Activated T-helper 2 cell treated with anti-CD3 and anti-CD28 coated beads, Interferon-gamma antibody, Interleukin-2, Interleukin-4, amounts not matched to agents 10 μg/mL and 5 μg/mL and 100 μg/mL, durations not matched to agents 14 hours and 24 hours and 36 hours (primary cell): ENCODE measurements around the gene SHF. TPM values are rescaled to one million over a fixed set of nuclear protein-coding genes. Genes with fewer than 3 reads are reported as not detected.

Experiments
- DNase-seq: peaks from one replicate; pipeline ENCODE4 v3.0.0; 2021; ENCODE audit warnings: low spot score
- H3K27ac Mint-ChIP-seq: one replicate; pipeline ENCODE4 v1.8.0; 2021; ENCODE audit warnings: mixed read lengths
- H3K27me3 Mint-ChIP-seq: one replicate; pipeline ENCODE4 v1.8.0; 2021; ENCODE audit warnings: low read depth, mixed read lengths
- H3K36me3 Mint-ChIP-seq: one replicate; pipeline ENCODE4 v1.8.0; 2021; ENCODE audit warnings: low read depth, mixed read lengths
- H3K4me1 Mint-ChIP-seq: one replicate; pipeline ENCODE4 v1.8.0; 2021; ENCODE audit warnings: low read depth, mixed read lengths
- H3K4me3 Mint-ChIP-seq: one replicate; pipeline ENCODE4 v1.8.0; 2021; ENCODE audit warnings: low read depth, mild to moderate bottlenecking, moderate library complexity, mixed read lengths
- H3K9me3 Mint-ChIP-seq: one replicate; pipeline ENCODE4 v1.8.0; 2021; ENCODE audit warnings: mixed read lengths
- intact Hi-C: fragments of 100-400 bp; cut with micrococcal nuclease; formaldehyde crosslinking; loops from one replicate; pipeline ENCODE4 v1.15.1; 2023
- total RNA-seq: library from RNA; stranded (reverse); gene quantifications from 2 replicates; pipeline ENCODE4 v1.2.3, GENCODE V29; 2022

SHF gene
- total RNA-seq, 1 donor from 2014 or later: 16.4 TPM

DNA sequence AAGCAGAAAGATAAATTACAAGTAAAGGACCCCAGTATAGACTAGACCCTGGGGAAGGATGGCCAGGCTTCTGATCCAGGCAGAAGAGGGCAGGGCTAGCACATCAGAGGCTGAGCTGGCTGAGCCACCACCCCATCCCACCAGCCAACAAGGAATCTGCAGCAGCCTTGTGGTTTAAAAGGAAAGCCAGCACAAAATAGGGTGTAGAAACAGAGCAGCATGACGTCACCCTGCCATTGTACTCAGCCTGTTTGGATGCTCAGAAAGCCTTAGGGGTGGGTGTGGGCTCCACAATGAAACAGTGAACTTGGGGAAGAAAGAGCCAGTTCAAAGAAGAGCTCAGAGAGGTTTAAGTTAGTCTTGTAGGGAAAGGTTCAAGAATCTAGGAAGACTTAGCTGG, 29.8 kb downstream of the SHF start:
- Mint-ChIP-seq H3K27me3 (no peaks in the 10 kb centered on the region), H3K4me1 (peaks cover 16% of the 10 kb centered on the region), H3K9me3 (no peaks in the 10 kb centered on the region), H3K27ac (peak overlapping the region; percentile 80), H3K4me3 (no peak overlapping the region), H3K36me3 (peaks cover 3% of the 10 kb centered on the region)
- peak; percentile 20 for DNase-seq
- intact Hi-C loops: no loop called here

GRCh38 chr15:45156744-45157455, 30.9 kb downstream of the SHF start:
- H3K27ac Mint-ChIP-seq: peak overlapping the region; percentile 67
- peaks cover 13% of the 10 kb centered on the region for H3K4me1 Mint-ChIP-seq
- no peaks in the 10 kb centered on the region for H3K9me3 Mint-ChIP-seq
- intact Hi-C loops: no loop called here
- H3K36me3 Mint-ChIP-seq: peaks cover 7% of the 10 kb centered on the region
- H3K4me3 Mint-ChIP-seq: no peak overlapping the region
- no peaks in the 10 kb centered on the region for H3K27me3 Mint-ChIP-seq
- DNase-seq: no peak

- intact Hi-C loops: no loop called here
- Mint-ChIP-seq H3K27me3 (no peaks in the 10 kb centered on the region), H3K4me1 (peaks cover 13% of the 10 kb centered on the region), H3K4me3 (no peak overlapping the region), H3K9me3 (no peaks in the 10 kb centered on the region), H3K27ac (no peak overlapping the region), H3K36me3 (peaks cover 7% of the 10 kb centered on the region)
- DNase-seq: no peak
Measured at GRCh38 chr15:45155739-45156138, 32.0 kb downstream of the SHF start.

DNA sequence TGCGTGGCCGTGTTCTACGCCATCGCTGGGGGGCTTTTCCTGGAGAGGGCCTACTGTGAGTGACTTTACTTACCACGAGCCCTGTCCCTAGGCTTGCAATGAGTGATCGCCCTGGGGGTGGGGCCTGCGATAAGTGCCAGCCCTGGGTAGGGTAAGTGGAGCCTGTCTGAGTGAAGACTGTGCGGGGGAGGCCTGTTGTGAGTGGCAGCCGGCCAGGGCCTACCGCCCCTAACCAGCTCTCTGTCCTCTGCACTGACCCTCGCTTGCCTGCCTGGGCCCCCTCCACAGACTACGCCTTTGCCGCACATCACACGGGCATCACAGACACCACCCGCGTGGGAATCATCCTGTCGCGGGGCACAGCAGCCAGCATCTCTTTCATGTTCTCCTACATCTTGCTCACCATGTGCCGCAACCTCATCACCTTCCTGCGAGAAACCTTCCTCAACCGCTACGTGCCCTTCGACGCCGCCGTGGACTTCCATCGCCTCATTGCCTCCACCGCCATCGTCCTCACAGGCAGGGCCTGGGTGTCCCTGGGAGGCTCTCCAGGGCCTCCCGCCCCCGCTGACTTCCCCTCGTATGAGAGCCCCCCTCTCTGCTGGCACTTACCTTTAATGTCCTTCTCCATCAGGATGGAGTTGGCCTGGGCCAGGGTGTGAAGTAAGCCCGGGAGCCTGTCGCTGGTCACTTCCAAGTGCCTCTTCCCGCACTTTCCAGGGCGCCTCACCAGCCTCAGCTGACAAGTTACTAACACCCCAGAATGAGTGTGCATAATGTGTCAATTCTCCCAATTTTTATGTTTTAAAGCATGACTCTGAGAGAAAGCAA, 35.6 kb downstream of the SHF start:
- H3K4me3 Mint-ChIP-seq: no peak overlapping the region
- peaks cover 6% of the 10 kb centered on the region for H3K4me1 Mint-ChIP-seq
- DNase-seq: no peak
- H3K27me3 Mint-ChIP-seq: no peaks in the 10 kb centered on the region
- H3K9me3 Mint-ChIP-seq: no peaks in the 10 kb centered on the region
- H3K27ac Mint-ChIP-seq: no peak overlapping the region
- intact Hi-C loops: no loop called here
- H3K36me3 Mint-ChIP-seq: peaks cover 4% of the 10 kb centered on the region

DNA sequence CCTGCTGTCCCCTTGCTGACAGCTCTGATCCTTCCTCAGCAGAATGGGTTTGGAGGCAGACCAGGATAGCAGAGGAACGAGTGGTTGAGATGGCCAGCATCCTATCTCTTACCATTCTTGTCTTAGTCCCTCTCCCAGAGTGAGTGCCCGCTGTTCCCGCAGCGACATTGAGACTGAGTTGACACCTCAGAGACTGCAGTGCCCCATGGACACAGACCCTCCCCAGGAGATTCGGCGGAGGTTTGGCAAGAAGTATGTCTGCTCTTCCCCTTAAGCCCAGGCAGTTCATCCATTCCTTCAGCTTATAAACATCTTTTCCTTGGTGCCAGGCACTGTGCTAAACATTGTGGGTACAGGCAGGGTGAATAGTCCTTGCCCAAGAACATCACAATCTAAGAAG, 36.8 kb downstream of the SHF start:
- intact Hi-C loops: no loop called here
- Mint-ChIP-seq H3K9me3 (no peaks in the 10 kb centered on the region), H3K4me1 (no peaks in the 10 kb centered on the region), H3K27me3 (no peaks in the 10 kb centered on the region), H3K4me3 (no peak overlapping the region), H3K36me3 (peaks cover 4% of the 10 kb centered on the region), H3K27ac (no peak overlapping the region)
- DNase-seq: no peak

DNA sequence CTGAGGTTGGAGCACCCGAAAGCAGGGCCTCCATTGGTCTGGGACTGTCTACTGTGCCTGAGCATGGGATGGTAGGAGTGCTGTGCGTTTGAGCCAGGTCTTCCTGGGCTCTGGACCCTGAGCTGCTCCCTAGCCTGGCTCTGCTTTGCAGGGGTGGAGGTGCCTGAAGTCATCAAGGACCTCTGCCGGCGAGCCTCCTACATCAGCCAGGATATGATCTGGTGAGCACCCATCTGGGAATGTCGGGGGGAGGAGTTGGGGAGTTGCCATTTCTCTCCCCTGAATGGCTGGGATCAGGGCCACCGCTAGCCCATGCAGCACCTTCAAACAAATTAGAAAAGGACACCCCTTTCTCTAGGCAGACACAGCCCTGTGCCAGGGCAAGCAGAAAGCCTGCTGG, 37.3 kb downstream of the SHF start:
- no peaks in the 10 kb centered on the region for H3K9me3 Mint-ChIP-seq
- H3K36me3 Mint-ChIP-seq: peaks cover 4% of the 10 kb centered on the region
- no peaks in the 10 kb centered on the region for H3K4me1 Mint-ChIP-seq
- intact Hi-C loops: no loop called here
- no peak overlapping the region for H3K4me3 Mint-ChIP-seq
- H3K27me3 Mint-ChIP-seq: no peaks in the 10 kb centered on the region
- no peak overlapping the region for H3K27ac Mint-ChIP-seq
- DNase-seq: no peak

DNA sequence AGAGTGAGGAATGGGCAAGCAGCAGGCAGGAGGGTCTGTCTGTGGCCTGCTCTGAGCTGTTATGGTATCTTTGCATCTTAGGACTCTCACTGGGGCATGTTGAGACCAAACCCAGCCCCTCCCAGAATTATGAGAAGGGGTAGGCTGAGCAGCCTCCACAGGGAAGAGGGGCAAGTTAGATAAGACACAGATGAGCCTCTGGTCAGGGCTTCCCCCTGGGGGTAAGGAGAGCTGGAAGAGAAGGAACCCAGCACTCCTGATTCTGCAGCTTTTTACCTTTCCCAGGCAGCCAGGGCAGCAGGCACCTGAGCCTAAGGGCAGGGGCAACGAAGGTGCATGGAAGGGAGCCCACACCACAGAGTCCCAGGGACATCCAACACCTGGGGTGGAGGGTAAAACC, 38.7 kb downstream of the SHF start:
- H3K4me3 Mint-ChIP-seq: no peak overlapping the region
- no peak for DNase-seq
- peaks cover 4% of the 10 kb centered on the region for H3K36me3 Mint-ChIP-seq
- no peaks in the 10 kb centered on the region for H3K9me3 Mint-ChIP-seq
- intact Hi-C loops: no loop called here
- no peak overlapping the region for H3K27ac Mint-ChIP-seq
- no peaks in the 10 kb centered on the region for H3K4me1 Mint-ChIP-seq
- H3K27me3 Mint-ChIP-seq: no peaks in the 10 kb centered on the region

- intact Hi-C loops: no loop called here
- no peak overlapping the region for H3K4me3 Mint-ChIP-seq
- no peaks in the 10 kb centered on the region for H3K9me3 Mint-ChIP-seq
- H3K36me3 Mint-ChIP-seq: peaks cover 4% of the 10 kb centered on the region
- H3K27me3 Mint-ChIP-seq: no peaks in the 10 kb centered on the region
- no peak overlapping the region for H3K27ac Mint-ChIP-seq
- no peaks in the 10 kb centered on the region for H3K4me1 Mint-ChIP-seq
- no peak for DNase-seq
Measured at GRCh38 chr15:45148076-45149059, 39.4 kb downstream of the SHF start.

- Mint-ChIP-seq H3K9me3 (no peaks in the 10 kb centered on the region), H3K27ac (no peak overlapping the region), H3K27me3 (no peaks in the 10 kb centered on the region), H3K4me3 (no peak overlapping the region), H3K36me3 (peaks cover 4% of the 10 kb centered on the region), H3K4me1 (no peaks in the 10 kb centered on the region)
- intact Hi-C loops: no loop called here
- no peak for DNase-seq
Measured at GRCh38 chr15:45147606-45148005, 40.2 kb downstream of the SHF start.

DNA sequence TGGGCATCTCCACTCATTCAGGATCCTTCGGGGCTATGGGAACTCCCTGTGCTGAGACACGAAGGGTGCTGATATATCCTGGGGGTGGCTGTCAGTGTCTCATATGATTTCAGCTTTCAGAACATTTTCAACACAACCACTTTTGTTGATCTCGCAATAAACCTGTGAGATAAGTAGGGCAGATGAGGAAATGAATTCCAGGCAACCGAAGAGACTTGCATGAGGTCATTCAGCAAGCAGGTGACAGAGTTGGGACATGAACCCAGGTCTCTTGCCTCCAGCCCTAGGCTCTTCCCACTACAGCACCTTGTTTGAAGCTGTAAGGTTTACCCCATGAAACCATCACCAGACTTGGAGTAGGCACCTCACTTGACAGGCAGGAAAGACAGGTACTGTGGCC, 41.4 kb downstream of the SHF start:
- H3K9me3 Mint-ChIP-seq: no peaks in the 10 kb centered on the region
- H3K36me3 Mint-ChIP-seq: no peaks in the 10 kb centered on the region
- no peak for DNase-seq
- H3K4me3 Mint-ChIP-seq: no peak overlapping the region
- H3K27ac Mint-ChIP-seq: no peak overlapping the region
- H3K27me3 Mint-ChIP-seq: no peaks in the 10 kb centered on the region
- intact Hi-C loops: no loop called here
- H3K4me1 Mint-ChIP-seq: no peaks in the 10 kb centered on the region

GRCh38 chr15:45144775-45145174, 43.0 kb downstream of the SHF start:
- H3K9me3 Mint-ChIP-seq: no peaks in the 10 kb centered on the region
- intact Hi-C loops: no loop called here
- no peak overlapping the region for H3K4me3 Mint-ChIP-seq
- H3K4me1 Mint-ChIP-seq: no peaks in the 10 kb centered on the region
- no peak overlapping the region for H3K27ac Mint-ChIP-seq
- no peaks in the 10 kb centered on the region for H3K36me3 Mint-ChIP-seq
- no peak for DNase-seq
- H3K27me3 Mint-ChIP-seq: no peaks in the 10 kb centered on the region

DNA sequence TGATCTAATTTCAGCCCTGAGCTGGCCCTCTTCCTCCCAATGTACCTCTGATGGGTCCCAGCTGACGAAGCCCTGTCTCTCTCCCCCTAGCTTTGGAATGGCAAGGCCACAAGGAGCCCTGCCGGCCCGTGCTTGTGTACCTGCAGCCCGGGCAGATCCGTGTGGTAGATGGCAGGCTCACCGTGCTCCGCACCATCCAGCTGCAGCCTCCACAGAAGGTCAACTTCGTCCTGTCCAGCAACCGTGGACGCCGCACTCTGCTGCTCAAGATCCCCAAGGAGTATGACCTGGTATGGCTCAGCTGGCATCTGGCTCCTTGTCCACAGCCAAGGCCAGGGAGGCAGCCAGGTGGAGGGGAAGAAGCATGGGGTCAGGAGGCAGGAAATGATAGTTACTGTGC, 43.8 kb downstream of the SHF start:
- no peak for DNase-seq
- no peak overlapping the region for H3K27ac Mint-ChIP-seq
- no peaks in the 10 kb centered on the region for H3K4me1 Mint-ChIP-seq
- no peak overlapping the region for H3K4me3 Mint-ChIP-seq
- no peaks in the 10 kb centered on the region for H3K27me3 Mint-ChIP-seq
- no peaks in the 10 kb centered on the region for H3K36me3 Mint-ChIP-seq
- intact Hi-C loops: no loop called here
- H3K9me3 Mint-ChIP-seq: no peaks in the 10 kb centered on the region
